GM10266 (cell line): Measurements from ENCODE around the gene BBOX1.

Experiments
- DNase-seq: peaks from one replicate; pipeline ENCODE4 v3.0.0; 2012; ENCODE audit errors: extremely low spot score
- CTCF ChIP-seq: IDR thresholded peaks from 2 replicates; pipeline ENCODE4 v1.5.1; 2012; ENCODE audit warnings: mild to moderate bottlenecking, low read depth; ENCODE audit not compliant: control insufficient read depth, insufficient read depth; ENCODE audit errors: missing control alignments

Gene BBOX1

DNA sequence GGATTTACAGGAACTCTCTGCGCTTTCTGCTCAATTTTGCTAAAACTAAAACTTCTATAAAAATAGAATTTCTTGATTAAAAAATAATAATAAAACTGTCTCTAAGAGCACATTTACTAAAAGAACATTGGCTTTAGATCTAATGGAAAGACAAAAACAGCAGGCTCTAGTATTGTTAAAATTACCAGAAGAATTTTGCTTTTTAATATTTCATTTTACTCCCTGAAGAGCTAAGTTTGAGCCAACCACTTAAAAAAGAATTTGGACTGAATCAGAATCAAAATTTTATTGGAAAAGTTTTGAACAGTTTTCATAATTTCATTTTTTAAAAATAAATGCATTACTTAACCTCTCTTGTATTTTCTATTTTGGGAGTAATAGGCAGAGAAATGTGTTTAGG is 107.3 kb downstream of the BBOX1 start:
- no peak for TF ChIP-seq CTCF
- DNase-seq: no peak

DNA sequence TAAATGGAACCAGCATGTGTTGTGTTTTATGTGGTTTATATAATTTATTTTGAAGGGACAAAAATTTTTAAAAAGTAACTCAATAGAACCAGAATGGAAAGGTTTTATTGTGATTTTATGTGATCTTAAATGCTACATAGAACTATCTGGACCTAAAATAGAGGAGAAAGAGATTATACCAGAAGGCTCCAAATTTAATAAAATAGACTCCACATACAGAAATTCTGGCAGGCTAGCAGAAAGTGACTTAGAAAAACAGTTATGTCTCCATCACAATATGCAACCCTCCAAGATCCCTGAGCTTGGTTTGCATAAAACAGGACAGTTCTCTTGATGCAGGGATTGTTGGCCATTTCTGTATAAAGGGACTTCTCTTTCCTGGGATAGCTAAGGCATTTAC is 107.9 kb downstream of the BBOX1 start:
- no peak for TF ChIP-seq CTCF
- no peak for DNase-seq

DNA sequence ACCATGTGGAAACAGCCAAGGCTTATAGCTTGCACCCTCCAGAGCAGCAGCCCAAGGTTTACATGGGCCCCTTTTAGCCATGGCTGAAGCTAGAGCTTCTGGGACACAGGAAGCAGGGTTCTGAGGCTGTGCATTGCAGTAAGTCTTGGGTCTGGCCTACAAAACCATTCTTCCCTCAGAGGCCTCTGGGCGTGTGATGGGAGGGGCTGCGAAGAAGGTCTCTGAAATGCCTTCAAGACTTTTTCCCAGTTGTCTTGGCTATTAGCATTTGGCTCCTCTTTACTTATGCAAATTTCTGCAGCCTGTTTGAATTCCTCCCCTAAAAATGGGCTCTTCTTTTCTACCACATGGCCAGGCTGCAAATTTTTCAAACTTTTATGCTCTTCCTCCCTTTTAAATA is 109.5 kb downstream of the BBOX1 start:
- no peak for DNase-seq
- no peak for TF ChIP-seq CTCF

DNA sequence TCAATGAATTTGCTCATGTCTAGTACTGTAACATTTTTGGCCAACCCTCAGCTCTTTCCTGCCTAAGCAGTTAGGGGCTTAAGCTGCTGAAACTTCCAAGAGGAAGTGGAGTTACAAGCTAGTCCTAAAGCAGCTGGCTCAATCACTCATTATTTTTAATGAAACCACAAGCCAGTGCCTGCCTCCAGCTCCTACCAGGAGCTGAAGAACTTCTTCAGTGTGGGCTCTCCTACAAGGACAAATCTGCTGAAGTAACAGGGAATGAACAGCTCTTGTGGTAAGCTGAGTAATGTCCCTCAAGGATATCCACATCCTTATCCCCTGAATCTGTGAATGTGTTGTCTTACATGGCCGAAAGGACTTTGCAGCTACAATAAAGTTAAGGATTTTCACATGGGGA is 112.5 kb downstream of the BBOX1 start:
- TF ChIP-seq CTCF: no peak
- no peak for DNase-seq

GRCh38 chr11:27158456-27159334 is 118.1 kb downstream of the BBOX1 start:
- peak; percentile 48 for DNase-seq
- peak; percentile 50 for TF ChIP-seq CTCF

- no peak for TF ChIP-seq CTCF
- DNase-seq: no peak
Observed at GRCh38 chr11:27159335-27159679, 118.7 kb downstream of the BBOX1 start.

DNA sequence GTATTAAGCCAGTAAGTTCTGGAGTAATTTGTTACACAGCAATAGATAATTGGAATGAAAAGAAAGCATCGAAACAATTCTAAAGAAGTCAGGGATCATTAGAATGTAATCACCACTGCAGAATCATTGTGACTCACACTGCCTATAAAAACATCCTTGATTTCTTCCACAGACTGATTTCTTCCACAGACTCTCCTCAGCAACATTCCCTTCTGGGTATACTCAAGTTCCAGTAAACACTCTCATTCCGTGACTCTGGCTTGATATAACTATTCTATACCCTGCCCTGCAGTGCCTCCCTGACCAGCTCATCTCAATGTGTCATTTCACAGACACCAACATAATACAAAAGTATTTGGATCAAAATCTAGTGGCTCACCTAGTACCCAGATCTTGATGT is 120.5 kb downstream of the BBOX1 start:
- no peak for DNase-seq
- no peak for TF ChIP-seq CTCF
